ENCODE data around the gene WWTR1. TPM values are rescaled to one million over a fixed set of nuclear protein-coding genes. Genes with fewer than 3 reads are reported as not detected.

The WWTR1 gene
- total and polyA plus RNA-seq, 2 of the 8 experiments (the other 6 are each of a cell fraction or from before 2014, with no cell fraction given), result 15.7 to 18.6 TPM

DNA sequence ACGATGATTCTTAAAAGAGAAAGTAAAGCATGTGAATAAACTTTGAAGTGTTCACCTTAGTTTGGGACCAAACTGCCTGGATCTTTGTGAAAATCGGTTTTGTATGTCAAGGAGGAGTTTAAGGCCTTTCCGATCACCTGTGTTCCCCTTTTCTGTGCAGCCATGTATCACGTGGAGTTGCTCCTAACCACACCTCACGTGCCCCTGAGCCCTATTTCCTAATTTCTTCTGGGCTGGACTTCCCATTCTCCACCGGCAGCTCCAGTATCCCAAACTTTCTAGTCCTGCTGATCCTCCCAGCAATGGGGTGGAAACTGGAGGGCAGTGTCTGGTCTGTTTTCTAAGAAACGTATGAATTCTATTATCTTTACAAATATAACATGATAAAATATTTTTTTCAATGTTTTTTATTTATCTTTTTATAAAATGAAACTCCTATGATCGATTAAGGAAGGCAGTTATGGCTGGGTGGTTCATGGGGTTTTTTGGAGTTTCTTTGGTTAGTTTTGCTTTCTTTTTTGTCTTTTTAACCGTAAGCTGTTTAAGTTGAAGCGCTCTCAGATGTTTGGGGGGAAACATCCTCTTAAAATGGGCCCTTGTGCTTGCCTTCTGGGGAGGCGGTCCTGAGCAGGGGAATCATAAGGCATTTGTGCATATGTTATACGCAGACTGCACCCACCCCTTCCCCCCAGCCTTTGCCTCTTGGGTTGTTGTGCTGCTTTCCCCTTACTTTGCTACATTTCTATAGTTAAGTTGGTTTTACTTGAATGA, 43.6 kb upstream of the WWTR1 start:
- Histone ChIP-seq H3K4me1 (replicated peaks in 1 of 4; ENCODE audit: control insufficient read depth in 3 of 4, insufficient read depth in 4 of 4, low read length in 3 of 4) (no peaks in the 10 kb centered on the region), H3K14ac (ENCODE audit: insufficient read length) (no peak overlapping the region), H3K4me2 (ENCODE audit: insufficient read depth in 1 of 2, low read depth in 2 of 2, low read length in 2 of 2) (no peak overlapping the region), H3K4ac (replicated peaks; ENCODE audit: insufficient read length, low read depth, low read length) (no peak overlapping the region), H3K56ac (replicated peaks; ENCODE audit: insufficient read length, low read depth, low read length) (no peak overlapping the region), H2AFZ (ENCODE audit: low read length) (peak overlapping the region; percentile 81; the same call in 1 of the 2 replicates), H3K36me3 (ENCODE audit: control insufficient read depth in 2 of 4, insufficient read depth in 4 of 4, low read length in 3 of 4) (no peaks in the 10 kb centered on the region), H2BK5ac (ENCODE audit: low read depth, low read length) (no peak overlapping the region), H3K27ac (ENCODE audit: low read depth, low read length) (no peak overlapping the region), H3K18ac (ENCODE audit: extremely low read depth, low read length) (no peak overlapping the region), H3K23ac (ENCODE audit: insufficient read length) (no peak overlapping the region), H4K91ac (replicated peaks; ENCODE audit: insufficient read length, low read length) (no peak overlapping the region), H4K8ac (ENCODE audit: extremely low read depth, insufficient read depth, low read length) (no peak overlapping the region), H3K23me2 (ENCODE audit: low read depth, low read length) (no peaks in the 10 kb centered on the region), H2BK15ac (ENCODE audit: low read length) (no peak overlapping the region), H2BK20ac (ENCODE audit: low read length) (no peak overlapping the region), H3K27me3 (replicated peaks in 1 of 4; ENCODE audit: control insufficient read depth in 3 of 4, extremely low read depth in 1 of 4, insufficient read depth in 3 of 4, low read length in 3 of 4) (no peaks in the 10 kb centered on the region), H2AK5ac (ENCODE audit: low read depth, low read length) (no peak overlapping the region), H4K5ac (ENCODE audit: insufficient read length, low read depth, low read length) (no peak overlapping the region), H2BK12ac (ENCODE audit: low read depth, low read length) (no peak overlapping the region), H3K9me3 (ENCODE audit: insufficient read depth in 2 of 2, low read depth in 1 of 2, low read length in 1 of 2) (peaks cover 13% of the 10 kb centered on the region in 2 experiments), H3K79me2 (ENCODE audit: control insufficient read depth in 1 of 2, insufficient read depth in 2 of 2, low read length in 2 of 2) (no peaks in the 10 kb centered on the region), H3K79me1 (ENCODE audit: low read depth, low read length) (no peaks in the 10 kb centered on the region), H3K4me3 (ENCODE audit: extremely low read depth in 1 of 4, insufficient read depth in 2 of 4, low read depth in 3 of 4, low read length in 4 of 4) (no peak overlapping the region), H2BK120ac (replicated peaks; ENCODE audit: low read depth, low read length) (no peak overlapping the region), H4K20me1 (replicated peaks in 1 of 2; ENCODE audit: control insufficient read depth in 1 of 2, insufficient read depth in 2 of 2, low read length in 2 of 2) (no peaks in the 10 kb centered on the region), H3K9ac (replicated peaks in 1 of 4; ENCODE audit: extremely low read depth in 1 of 4, low read depth in 3 of 4, low read length in 3 of 4) (no peak overlapping the region)
- no peak for FAIRE-seq
- 87% methylated on average over 12 of the region's 12 CpGs; no CpG with 5 or more reads in 1 of the 2 experiments for WGBS, 2 experiments (ENCODE audit: extremely low coverage in 1 of 2, insufficient coverage in 1 of 2, insufficient read length in 1 of 2, insufficient replicate concordance in 2 of 2, low coverage in 1 of 2, low lambda C conversion rate in 2 of 2, missing lambda C conversion rate in 1 of 2)
- ChIA-PET CTCF (ENCODE audit: partially characterized antibody) (interaction anchor here (0.7 kb wide), 2 partner anchors 10 to 618 kb away, joined by 3 read pairs; no protein-coding TSS in a partner anchor), POLR2A (ENCODE audit: partially characterized antibody) (interaction anchor here (1.9 kb wide), 1 partner anchor 43 kb away, joined by 4 read pairs; no protein-coding TSS in a partner anchor)
- no peak for DNase-seq (ENCODE audit: low read depth in 1 of 2, low spot score in 2 of 2)
- TF ChIP-seq EP300 (IDR thresholded peaks at IDR 0.05; ENCODE audit: borderline replicate concordance in 1 of 2, low read depth in 2 of 2, low read length in 2 of 2), result no peak
- TF ChIP-seq, protein P1, sequence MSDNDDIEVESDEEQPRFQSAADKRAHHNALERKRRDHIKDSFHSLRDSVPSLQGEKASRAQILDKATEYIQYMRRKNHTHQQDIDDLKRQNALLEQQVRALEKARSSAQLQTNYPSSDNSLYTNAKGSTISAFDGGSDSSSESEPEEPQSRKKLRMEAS (IDR thresholded peaks at IDR 0.05), result no peak
- TF ChIP-seq, protein P2, sequence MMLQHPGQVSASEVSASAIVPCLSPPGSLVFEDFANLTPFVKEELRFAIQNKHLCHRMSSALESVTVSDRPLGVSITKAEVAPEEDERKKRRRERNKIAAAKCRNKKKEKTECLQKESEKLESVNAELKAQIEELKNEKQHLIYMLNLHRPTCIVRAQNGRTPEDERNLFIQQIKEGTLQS (IDR thresholded peaks at IDR 0.05; ENCODE audit: insufficient read depth, low read depth, low read length), result no peak
